Prostate gland (tissue), 2 donors: ENCODE measurements around the gene GNG2.

Experiments
- CTCF ChIP-seq, 4 experiments: fragments of 200-600 bp in 2 of 4; fragments of 450-650 bp in 2 of 4; sonication (generic) in 2 of 4; IDR thresholded peaks; 1 replicate in 3 of 4; 2 replicates in 1 of 4; pipeline ENCODE4 v1.5.1; 2016 to 2019; ENCODE audit warnings: antibody characterized with exemption in 4 of 4, mild to moderate bottlenecking in 2 of 4, moderate library complexity in 2 of 4
- POLR2A ChIP-seq: fragments of 450-650 bp; IDR thresholded peaks from one replicate; pipeline ENCODE4 v1.6.1; 2016; ENCODE audit warnings: antibody characterized with exemption, mild to moderate bottlenecking
- POLR2AphosphoS5 ChIP-seq: sonication (generic); formaldehyde crosslinking; IDR thresholded peaks from one replicate; pipeline ENCODE4 v1.6.1; 2017; ENCODE audit warnings: antibody characterized with exemption

GRCh38 chr14:51828017-51828797 lies 32.2 kb upstream of the GNG2 start:
- TF ChIP-seq POLR2A (no peak), CTCF (IDR thresholded peaks at IDR 0.05) (no peak), POLR2AphosphoS5 (no peak)
